WTC11 (cell line): ENCODE results near the gene PLPP2. TPM values are rescaled to one million over a fixed set of nuclear protein-coding genes. Genes with fewer than 3 reads are reported as not detected.
A peak's percentile ranks its signal among the peaks of the same experiment; 100 is the strongest.

Source experiments
- ATAC-seq: fragments of 200-7000 bp; cut with Tn5 transposase; 2 replicates; pipeline ENCODE4 v1.10.0; 2021; ENCODE audit warnings: mild to moderate bottlenecking, moderate library complexity
- CTCF ChIA-PET: fragments of 300-600 bp; sonication (Branson Sonifier 250); formaldehyde crosslinking; loops from one replicate; lab custom pipeline; 2021; ENCODE audit warnings: antibody characterized with exemption; lab: Charles Lee
- POLR2A ChIA-PET: fragments of 350-600 bp; sonication (Branson Sonifier 250); formaldehyde crosslinking; loops from one replicate; lab custom pipeline; 2021; ENCODE audit warnings: antibody characterized with exemption; lab: Charles Lee
- DNase-seq: peaks from one replicate; pipeline ENCODE4 v3.0.0; 2021; ENCODE audit warnings: low spot score
- H3K27ac Mint-ChIP-seq: 2 replicates; pipeline ENCODE4 v1.8.0; 2021; ENCODE audit warnings: mixed read lengths
- H3K27me3 Mint-ChIP-seq: 2 replicates; pipeline ENCODE4 v1.8.0; 2021; ENCODE audit warnings: low read depth, mild to moderate bottlenecking, moderate library complexity, mixed read lengths
- H3K36me3 Mint-ChIP-seq: 2 replicates; pipeline ENCODE4 v1.8.0; 2021; ENCODE audit warnings: mixed read lengths
- H3K4me1 Mint-ChIP-seq: 2 replicates; pipeline ENCODE4 v1.8.0; 2022; ENCODE audit warnings: mixed read lengths
- H3K4me3 Mint-ChIP-seq: 2 replicates; pipeline ENCODE4 v1.8.0; 2021; ENCODE audit warnings: mild to moderate bottlenecking, moderate library complexity, mixed read lengths
- H3K9me3 Mint-ChIP-seq: 2 replicates; pipeline ENCODE4 v1.8.0; 2021; ENCODE audit warnings: mixed read lengths
- ESRRA ChIP-seq: sonication (generic); formaldehyde crosslinking; IDR thresholded peaks from 2 replicates; pipeline ENCODE4 v1.8.1; 2022; ENCODE audit warnings: mild to moderate bottlenecking, missing genetic modification reagents, borderline replicate concordance
- FOXP1 ChIP-seq: sonication (generic); formaldehyde crosslinking; IDR thresholded peaks from 2 replicates; pipeline ENCODE4 v1.8.0; 2022; ENCODE audit warnings: missing genetic modification reagents, mild to moderate bottlenecking, moderate library complexity, borderline replicate concordance
- NR3C1 ChIP-seq: sonication (generic); formaldehyde crosslinking; conservative IDR thresholded peaks from 2 replicates; pipeline ENCODE4 v1.8.1; 2023; ENCODE audit warnings: low read depth, mild to moderate bottlenecking, missing genetic modification reagents
- SMAD3 ChIP-seq: sonication (generic); formaldehyde crosslinking; IDR thresholded peaks from 2 replicates; pipeline ENCODE4 v1.8.0; 2022; ENCODE audit warnings: missing genetic modification reagents, mild to moderate bottlenecking, borderline replicate concordance
- SOX15 ChIP-seq: fragments of 250-450 bp; sonication (Bioruptor Pico); IDR thresholded peaks from 2 replicates; pipeline ENCODE4 v1.9.0; 2021; ENCODE audit warnings: mild to moderate bottlenecking
- ZNF263 ChIP-seq: sonication (generic); formaldehyde crosslinking; IDR thresholded peaks from 2 replicates; pipeline ENCODE4 v1.8.1; 2022; ENCODE audit warnings: low read depth, mild to moderate bottlenecking, moderate library complexity, missing genetic modification reagents
- total RNA-seq: library from RNA; stranded (reverse); gene quantifications from 3 replicates; pipeline ENCODE4 v1.2.3, GENCODE V29; 2021
- TF ChIP-seq, protein P1 (sequence below): sonication (generic); formaldehyde crosslinking; IDR thresholded peaks from 2 replicates; pipeline ENCODE4 v1.8.0; 2022; ENCODE audit warnings: missing genetic modification reagents
- TF ChIP-seq, protein P2 (sequence below): fragments of 250-450 bp; sonication (Bioruptor Pico); IDR thresholded peaks from 2 replicates; pipeline ENCODE4 v1.9.0; 2021; ENCODE audit warnings: mild to moderate bottlenecking, borderline replicate concordance
- TF ChIP-seq, protein P3 (sequence below): sonication (generic); formaldehyde crosslinking; conservative IDR thresholded peaks from 2 replicates; pipeline ENCODE4 v1.8.1; 2023; ENCODE audit warnings: mild to moderate bottlenecking, low read depth, missing genetic modification reagents, moderate library complexity
- TF ChIP-seq, protein P4 (sequence below): fragments of 250-450 bp; sonication (Bioruptor Pico); IDR thresholded peaks from 2 replicates; pipeline ENCODE4 v1.9.0; 2021; ENCODE audit warnings: moderate library complexity, mild to moderate bottlenecking, inconsistent platforms, borderline replicate concordance

Gene PLPP2
- total RNA-seq, 1 experiment from 2014 or later = 78.7 TPM

DNA sequence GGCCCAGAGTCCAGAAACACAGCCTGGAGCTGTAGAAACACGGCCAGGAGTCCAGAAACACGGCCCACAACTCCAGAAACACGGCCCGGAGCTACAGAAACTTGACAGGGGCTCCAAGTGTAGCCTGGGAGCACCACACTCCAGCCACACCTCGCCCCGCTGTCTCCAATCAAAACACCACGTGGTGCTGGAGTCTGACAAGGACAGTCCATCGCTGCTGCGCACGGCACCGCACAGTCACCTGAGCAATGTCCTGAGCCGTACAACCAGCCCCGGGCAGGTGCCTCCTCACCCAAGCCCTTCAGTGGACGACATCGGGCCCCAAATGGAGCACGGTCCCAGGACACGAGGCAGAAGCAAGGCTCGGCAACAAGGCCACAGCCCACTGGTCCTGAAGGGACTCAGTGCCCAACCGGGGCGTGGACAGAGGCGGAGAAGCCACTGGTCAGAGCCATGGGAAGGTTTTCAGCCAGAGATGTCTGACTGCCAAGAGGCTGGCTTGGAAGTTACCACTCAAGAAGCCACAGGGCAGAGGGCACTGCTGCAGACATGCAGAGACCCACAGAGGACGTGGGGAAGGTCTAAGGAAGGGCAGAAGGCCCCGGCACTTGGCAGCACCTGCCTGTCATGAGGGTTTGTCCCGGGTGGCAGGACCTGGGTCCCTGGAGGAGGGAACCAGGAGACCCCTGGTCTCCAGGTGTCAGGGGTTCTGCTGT is 19.7 kb upstream of the PLPP2 start:
- H3K9me3 Mint-ChIP-seq = no peaks in the 10 kb centered on the region
- CTCF ChIA-PET = interaction anchor here (0.7 to 1.3 kb wide), 5 partner anchors 15 to 200 kb away, joined by 3 to 7 read pairs (median 3); no protein-coding TSS in a partner anchor
- POLR2A ChIA-PET = interaction anchor here (0.8 kb wide), 1 partner anchor 16 kb away, joined by 3 read pairs; no protein-coding TSS in a partner anchor
- DNase-seq = no peak
- H3K4me1 Mint-ChIP-seq = no peaks in the 10 kb centered on the region
- no peak overlapping the region for H3K4me3 Mint-ChIP-seq
- peak overlapping the region; percentile 20; the same call in 1 of the 2 replicates for H3K27ac Mint-ChIP-seq
- TF ChIP-seq FOXP1 (no peak), SOX15 (CRISPR knock-in tag) (no peak), NR3C1 (CRISPR knock-in tag) (no peak), ESRRA (CRISPR knock-in tag) (no peak), ZNF263 (CRISPR knock-in tag) (no peak)
- TF ChIP-seq, protein P1, sequence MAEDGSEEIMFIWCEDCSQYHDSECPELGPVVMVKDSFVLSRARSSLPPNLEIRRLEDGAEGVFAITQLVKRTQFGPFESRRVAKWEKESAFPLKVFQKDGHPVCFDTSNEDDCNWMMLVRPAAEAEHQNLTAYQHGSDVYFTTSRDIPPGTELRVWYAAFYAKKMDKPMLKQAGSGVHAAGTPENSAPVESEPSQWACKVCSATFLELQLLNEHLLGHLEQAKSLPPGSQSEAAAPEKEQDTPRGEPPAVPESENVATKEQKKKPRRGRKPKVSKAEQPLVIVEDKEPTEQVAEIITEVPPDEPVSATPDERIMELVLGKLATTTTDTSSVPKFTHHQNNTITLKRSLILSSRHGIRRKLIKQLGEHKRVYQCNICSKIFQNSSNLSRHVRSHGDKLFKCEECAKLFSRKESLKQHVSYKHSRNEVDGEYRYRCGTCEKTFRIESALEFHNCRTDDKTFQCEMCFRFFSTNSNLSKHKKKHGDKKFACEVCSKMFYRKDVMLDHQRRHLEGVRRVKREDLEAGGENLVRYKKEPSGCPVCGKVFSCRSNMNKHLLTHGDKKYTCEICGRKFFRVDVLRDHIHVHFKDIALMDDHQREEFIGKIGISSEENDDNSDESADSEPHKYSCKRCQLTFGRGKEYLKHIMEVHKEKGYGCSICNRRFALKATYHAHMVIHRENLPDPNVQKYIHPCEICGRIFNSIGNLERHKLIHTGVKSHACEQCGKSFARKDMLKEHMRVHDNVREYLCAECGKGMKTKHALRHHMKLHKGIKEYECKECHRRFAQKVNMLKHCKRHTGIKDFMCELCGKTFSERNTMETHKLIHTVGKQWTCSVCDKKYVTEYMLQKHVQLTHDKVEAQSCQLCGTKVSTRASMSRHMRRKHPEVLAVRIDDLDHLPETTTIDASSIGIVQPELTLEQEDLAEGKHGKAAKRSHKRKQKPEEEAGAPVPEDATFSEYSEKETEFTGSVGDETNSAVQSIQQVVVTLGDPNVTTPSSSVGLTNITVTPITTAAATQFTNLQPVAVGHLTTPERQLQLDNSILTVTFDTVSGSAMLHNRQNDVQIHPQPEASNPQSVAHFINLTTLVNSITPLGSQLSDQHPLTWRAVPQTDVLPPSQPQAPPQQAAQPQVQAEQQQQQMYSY = no peak
- TF ChIP-seq, protein P2, sequence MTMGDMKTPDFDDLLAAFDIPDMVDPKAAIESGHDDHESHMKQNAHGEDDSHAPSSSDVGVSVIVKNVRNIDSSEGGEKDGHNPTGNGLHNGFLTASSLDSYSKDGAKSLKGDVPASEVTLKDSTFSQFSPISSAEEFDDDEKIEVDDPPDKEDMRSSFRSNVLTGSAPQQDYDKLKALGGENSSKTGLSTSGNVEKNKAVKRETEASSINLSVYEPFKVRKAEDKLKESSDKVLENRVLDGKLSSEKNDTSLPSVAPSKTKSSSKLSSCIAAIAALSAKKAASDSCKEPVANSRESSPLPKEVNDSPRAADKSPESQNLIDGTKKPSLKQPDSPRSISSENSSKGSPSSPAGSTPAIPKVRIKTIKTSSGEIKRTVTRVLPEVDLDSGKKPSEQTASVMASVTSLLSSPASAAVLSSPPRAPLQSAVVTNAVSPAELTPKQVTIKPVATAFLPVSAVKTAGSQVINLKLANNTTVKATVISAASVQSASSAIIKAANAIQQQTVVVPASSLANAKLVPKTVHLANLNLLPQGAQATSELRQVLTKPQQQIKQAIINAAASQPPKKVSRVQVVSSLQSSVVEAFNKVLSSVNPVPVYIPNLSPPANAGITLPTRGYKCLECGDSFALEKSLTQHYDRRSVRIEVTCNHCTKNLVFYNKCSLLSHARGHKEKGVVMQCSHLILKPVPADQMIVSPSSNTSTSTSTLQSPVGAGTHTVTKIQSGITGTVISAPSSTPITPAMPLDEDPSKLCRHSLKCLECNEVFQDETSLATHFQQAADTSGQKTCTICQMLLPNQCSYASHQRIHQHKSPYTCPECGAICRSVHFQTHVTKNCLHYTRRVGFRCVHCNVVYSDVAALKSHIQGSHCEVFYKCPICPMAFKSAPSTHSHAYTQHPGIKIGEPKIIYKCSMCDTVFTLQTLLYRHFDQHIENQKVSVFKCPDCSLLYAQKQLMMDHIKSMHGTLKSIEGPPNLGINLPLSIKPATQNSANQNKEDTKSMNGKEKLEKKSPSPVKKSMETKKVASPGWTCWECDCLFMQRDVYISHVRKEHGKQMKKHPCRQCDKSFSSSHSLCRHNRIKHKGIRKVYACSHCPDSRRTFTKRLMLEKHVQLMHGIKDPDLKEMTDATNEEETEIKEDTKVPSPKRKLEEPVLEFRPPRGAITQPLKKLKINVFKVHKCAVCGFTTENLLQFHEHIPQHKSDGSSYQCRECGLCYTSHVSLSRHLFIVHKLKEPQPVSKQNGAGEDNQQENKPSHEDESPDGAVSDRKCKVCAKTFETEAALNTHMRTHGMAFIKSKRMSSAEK = no peak
- TF ChIP-seq, protein P3, sequence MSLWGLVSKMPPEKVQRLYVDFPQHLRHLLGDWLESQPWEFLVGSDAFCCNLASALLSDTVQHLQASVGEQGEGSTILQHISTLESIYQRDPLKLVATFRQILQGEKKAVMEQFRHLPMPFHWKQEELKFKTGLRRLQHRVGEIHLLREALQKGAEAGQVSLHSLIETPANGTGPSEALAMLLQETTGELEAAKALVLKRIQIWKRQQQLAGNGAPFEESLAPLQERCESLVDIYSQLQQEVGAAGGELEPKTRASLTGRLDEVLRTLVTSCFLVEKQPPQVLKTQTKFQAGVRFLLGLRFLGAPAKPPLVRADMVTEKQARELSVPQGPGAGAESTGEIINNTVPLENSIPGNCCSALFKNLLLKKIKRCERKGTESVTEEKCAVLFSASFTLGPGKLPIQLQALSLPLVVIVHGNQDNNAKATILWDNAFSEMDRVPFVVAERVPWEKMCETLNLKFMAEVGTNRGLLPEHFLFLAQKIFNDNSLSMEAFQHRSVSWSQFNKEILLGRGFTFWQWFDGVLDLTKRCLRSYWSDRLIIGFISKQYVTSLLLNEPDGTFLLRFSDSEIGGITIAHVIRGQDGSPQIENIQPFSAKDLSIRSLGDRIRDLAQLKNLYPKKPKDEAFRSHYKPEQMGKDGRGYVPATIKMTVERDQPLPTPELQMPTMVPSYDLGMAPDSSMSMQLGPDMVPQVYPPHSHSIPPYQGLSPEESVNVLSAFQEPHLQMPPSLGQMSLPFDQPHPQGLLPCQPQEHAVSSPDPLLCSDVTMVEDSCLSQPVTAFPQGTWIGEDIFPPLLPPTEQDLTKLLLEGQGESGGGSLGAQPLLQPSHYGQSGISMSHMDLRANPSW (CRISPR knock-in tag) = no peak
- TF ChIP-seq, protein P4, sequence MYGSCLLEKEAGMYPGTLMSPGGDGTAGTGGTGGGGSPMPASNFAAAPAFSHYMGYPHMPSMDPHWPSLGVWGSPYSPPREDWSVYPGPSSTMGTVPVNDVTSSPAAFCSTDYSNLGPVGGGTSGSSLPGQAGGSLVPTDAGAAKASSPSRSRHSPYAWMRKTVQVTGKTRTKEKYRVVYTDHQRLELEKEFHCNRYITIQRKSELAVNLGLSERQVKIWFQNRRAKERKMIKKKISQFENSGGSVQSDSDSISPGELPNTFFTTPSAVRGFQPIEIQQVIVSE = no peak
- peaks cover 40% of the 10 kb centered on the region for H3K36me3 Mint-ChIP-seq
- ATAC-seq = no peak
- H3K27me3 Mint-ChIP-seq = no peaks in the 10 kb centered on the region

DNA sequence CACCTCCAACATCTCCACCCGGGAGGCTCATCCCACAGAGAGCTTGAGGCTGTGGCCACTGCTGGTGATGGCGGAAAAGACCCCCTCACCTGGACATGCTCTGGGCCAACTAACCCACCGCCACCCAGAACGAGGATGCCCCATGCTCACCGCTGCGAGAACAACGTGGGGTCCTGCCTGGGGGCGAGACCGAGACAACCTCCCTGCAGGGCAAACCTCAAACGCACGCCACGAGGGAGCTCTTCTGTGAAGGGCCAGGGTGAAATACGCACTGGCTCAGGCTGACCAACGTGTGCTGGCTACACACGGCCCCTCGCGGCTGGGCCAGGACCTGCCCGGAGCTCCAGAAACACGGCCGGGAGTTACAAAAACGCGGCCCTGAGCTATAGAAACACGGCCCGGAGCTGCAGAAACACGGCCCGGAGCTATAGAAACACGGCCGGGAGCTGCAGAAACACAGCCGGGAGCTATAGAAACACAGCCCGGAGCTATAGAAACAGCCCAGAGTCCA is 19.0 kb upstream of the PLPP2 start:
- ChIA-PET POLR2A (interaction anchor here (0.8 kb wide), 1 partner anchor 15 kb away, joined by 3 read pairs; no protein-coding TSS in a partner anchor), CTCF (interaction anchor here (0.7 to 1.3 kb wide), 7 partner anchors 14 to 200 kb away, joined by 3 to 7 read pairs (median 3); partner anchors contain the start of gene MADCAM1)
- DNase-seq (no peak), ATAC-seq (peak; percentile 61)
- Mint-ChIP-seq H3K36me3 (peaks cover 34% of the 10 kb centered on the region), H3K27me3 (no peaks in the 10 kb centered on the region), H3K4me3 (no peak overlapping the region), H3K9me3 (no peaks in the 10 kb centered on the region), H3K27ac (no peak overlapping the region), H3K4me1 (no peaks in the 10 kb centered on the region)
- no peak for TF ChIP-seq SMAD3 (CRISPR knock-in tag)
- TF ChIP-seq, protein P1 = peak; percentile 94
